ENCODE data around the gene DEXI.
"Not testable (repeated sequence)": the region's sequence is repeated elsewhere in the genome, so short reads cannot be mapped to it uniquely, and the experiment has no call there.

Gene DEXI

DNA sequence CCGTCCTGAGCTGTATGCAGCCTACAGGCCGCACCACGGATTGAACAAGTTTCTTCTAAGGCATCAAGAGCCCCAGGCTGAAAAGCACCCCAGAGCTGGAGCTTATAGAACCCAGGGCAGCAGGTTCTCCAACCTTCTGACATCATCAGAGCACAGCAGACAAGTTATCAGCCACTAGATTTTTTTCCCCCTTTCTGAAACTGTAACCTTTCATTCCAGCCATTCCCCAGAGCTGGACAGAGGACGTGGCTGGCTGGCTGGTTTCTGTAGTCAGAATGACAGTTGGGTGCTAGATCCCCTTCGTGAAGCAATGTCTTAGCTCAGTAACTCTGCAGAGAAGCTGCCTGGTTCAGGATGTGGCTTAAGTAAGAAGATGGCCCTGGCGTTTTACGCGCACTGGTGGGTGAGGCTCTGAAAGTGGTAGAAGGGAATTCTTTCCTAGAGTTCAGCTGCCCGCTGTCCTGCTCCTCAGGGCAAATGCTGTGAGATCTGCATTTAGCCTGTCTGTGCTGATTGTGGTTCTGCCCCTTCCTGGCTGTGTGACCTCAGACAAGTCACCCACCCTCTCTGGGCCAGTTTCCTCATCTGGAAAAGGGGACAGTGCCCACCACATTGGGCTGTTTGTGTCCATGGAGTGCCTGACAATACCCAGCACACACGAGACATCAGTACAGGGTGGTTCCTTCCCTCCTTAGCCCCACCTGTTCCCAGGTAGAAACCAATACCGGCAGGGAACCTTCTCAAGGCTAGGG lies 9.1 kb downstream of the DEXI start:
- Histone ChIP-seq H3K27me3 (ENCODE audit: control insufficient read depth, insufficient read depth, low read length) (no peaks in the 10 kb centered on the region), H3K9me3 (ENCODE audit: control insufficient read depth, insufficient read depth, low read depth, low read length) (no peaks in the 10 kb centered on the region), H3K36me3 (ENCODE audit: control insufficient read depth, insufficient read depth, low read length) (peaks cover 26% of the 10 kb centered on the region), H3K27ac (ENCODE audit: low read depth, low read length) (no peak overlapping the region), H3K4me3 (ENCODE audit: low read depth, low read length) (no peak overlapping the region), H3K9ac (ENCODE audit: low read length) (no peak overlapping the region), H3K4me1 (ENCODE audit: control insufficient read depth, insufficient read depth, low read length) (no peaks in the 10 kb centered on the region)

GRCh38 chr16:10931977-10932632 lies 10.2 kb downstream of the DEXI start:
- H3K9ac ChIP-seq (ENCODE audit: low read length): no peak overlapping the region
- H3K27me3 ChIP-seq (ENCODE audit: control insufficient read depth, insufficient read depth, low read length): no peaks in the 10 kb centered on the region
- no peak overlapping the region for H3K27ac ChIP-seq (ENCODE audit: low read depth, low read length)
- no peaks in the 10 kb centered on the region for H3K9me3 ChIP-seq (ENCODE audit: control insufficient read depth, insufficient read depth, low read depth, low read length)
- H3K36me3 ChIP-seq (ENCODE audit: control insufficient read depth, insufficient read depth, low read length): peaks cover 36% of the 10 kb centered on the region
- H3K4me3 ChIP-seq (ENCODE audit: low read depth, low read length): no peak overlapping the region
- H3K4me1 ChIP-seq (ENCODE audit: control insufficient read depth, insufficient read depth, low read length): no peaks in the 10 kb centered on the region

- Histone ChIP-seq H3K36me3 (ENCODE audit: control insufficient read depth, insufficient read depth, low read length) (peaks cover 37% of the 10 kb centered on the region), H3K9ac (ENCODE audit: low read length) (no peak overlapping the region), H3K4me3 (ENCODE audit: low read depth, low read length) (no peak overlapping the region), H3K9me3 (ENCODE audit: control insufficient read depth, insufficient read depth, low read depth, low read length) (no peaks in the 10 kb centered on the region), H3K27ac (ENCODE audit: low read depth, low read length) (no peak overlapping the region), H3K4me1 (ENCODE audit: control insufficient read depth, insufficient read depth, low read length) (no peaks in the 10 kb centered on the region), H3K27me3 (ENCODE audit: control insufficient read depth, insufficient read depth, low read length) (no peaks in the 10 kb centered on the region)
Measured at GRCh38 chr16:10931134-10931533, 11.1 kb downstream of the DEXI start.

GRCh38 chr16:10930755-10931093 lies 11.5 kb downstream of the DEXI start:
- H3K27me3 ChIP-seq (ENCODE audit: control insufficient read depth, insufficient read depth, low read length): no peaks in the 10 kb centered on the region
- no peaks in the 10 kb centered on the region for H3K4me1 ChIP-seq (ENCODE audit: control insufficient read depth, insufficient read depth, low read length)
- H3K9ac ChIP-seq (ENCODE audit: low read length): no peak overlapping the region
- H3K27ac ChIP-seq (ENCODE audit: low read depth, low read length): no peak overlapping the region
- H3K36me3 ChIP-seq (ENCODE audit: control insufficient read depth, insufficient read depth, low read length): peaks cover 37% of the 10 kb centered on the region
- H3K9me3 ChIP-seq (ENCODE audit: control insufficient read depth, insufficient read depth, low read depth, low read length): no peaks in the 10 kb centered on the region
- no peak overlapping the region for H3K4me3 ChIP-seq (ENCODE audit: low read depth, low read length)

DNA sequence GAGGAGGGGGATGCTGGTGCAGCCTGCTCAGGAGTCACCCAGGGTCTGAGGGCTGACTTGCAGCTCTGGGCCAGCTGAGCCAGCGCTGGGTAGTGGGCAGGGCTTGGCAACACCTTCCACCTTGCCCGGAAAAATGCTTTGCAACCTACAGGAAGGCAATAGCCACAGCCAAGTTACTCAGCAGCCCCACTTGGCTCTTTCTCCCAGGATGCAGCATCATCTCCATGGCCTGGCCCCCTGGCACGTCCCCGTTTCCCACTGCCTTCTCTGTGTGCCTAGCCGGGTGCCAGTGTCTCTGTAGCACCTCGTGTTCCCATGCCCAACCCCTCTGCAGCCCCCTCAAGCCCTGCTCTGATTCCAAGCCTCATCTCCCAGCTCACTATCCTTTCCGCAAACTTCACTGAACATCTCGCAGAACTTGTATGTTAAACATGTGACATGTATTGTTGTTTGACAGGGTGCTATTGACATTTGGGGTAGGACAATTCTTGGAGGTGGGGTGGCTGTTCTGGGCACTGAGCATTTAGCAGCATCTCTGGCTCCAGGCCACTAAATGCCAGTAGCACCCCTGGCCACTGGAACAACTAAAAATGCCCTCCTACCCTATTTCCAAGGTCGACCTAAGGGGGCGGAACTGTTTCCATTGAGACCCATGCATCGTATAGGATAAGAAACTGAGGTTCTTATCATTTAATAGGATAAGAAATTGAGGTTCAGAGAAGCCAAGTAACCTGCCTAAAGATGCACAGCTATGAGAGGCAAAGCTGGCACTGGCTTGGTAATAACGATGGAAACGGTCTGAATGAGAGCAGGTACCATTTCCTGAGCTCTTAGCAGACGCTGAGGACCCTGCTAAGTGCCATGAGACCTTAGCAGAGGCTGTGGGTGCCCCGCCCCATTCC lies 12.2 kb downstream of the DEXI start:
- H3K4me3 ChIP-seq (ENCODE audit: low read depth, low read length): no peak overlapping the region

DNA sequence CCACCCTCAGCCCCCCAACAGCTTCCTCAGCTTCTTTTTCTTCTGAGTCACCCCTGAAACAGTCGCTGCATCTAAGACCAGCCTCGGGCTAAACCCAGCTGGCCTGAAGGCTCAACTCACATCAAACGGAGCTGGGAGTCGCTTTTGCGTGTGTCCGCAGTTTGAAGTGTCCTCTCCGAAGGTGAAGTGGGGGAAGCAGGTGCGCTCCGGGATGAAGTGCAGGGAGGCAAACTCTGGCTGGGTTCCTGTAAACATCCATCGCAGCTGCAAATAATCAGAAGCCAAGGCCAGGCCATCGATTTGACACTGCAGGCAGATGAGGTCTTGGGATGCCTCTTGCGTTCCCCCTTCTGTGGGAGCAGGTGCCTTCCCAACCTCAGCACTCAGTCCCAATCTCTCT lies 13.2 kb downstream of the DEXI start:
- not testable (repeated sequence) for H3K27ac ChIP-seq (ENCODE audit: low read depth, low read length); H3K9me3 ChIP-seq (ENCODE audit: control insufficient read depth, insufficient read depth, low read depth, low read length); H3K4me1 ChIP-seq (ENCODE audit: control insufficient read depth, insufficient read depth, low read length); H3K4me3 ChIP-seq (ENCODE audit: low read depth, low read length); H3K27me3 ChIP-seq (ENCODE audit: control insufficient read depth, insufficient read depth, low read length); H3K9ac ChIP-seq (ENCODE audit: low read length)
- peaks cover 37% of the 10 kb centered on the region for H3K36me3 ChIP-seq (ENCODE audit: control insufficient read depth, insufficient read depth, low read length)

More for the DNA sequence above, 12.2 kb downstream of the DEXI start:
- Histone ChIP-seq H3K27me3 (ENCODE audit: control insufficient read depth, insufficient read depth, low read length) (no peaks in the 10 kb centered on the region), H3K9me3 (ENCODE audit: control insufficient read depth, insufficient read depth, low read depth, low read length) (no peaks in the 10 kb centered on the region), H3K36me3 (ENCODE audit: control insufficient read depth, insufficient read depth, low read length) (peaks cover 37% of the 10 kb centered on the region), H3K4me1 (ENCODE audit: control insufficient read depth, insufficient read depth, low read length) (no peaks in the 10 kb centered on the region), H3K27ac (ENCODE audit: low read depth, low read length) (no peak overlapping the region), H3K9ac (ENCODE audit: low read length) (no peak overlapping the region)

GRCh38 chr16:10927497-10928112 lies 14.7 kb downstream of the DEXI start:
- H3K9ac ChIP-seq (ENCODE audit: low read length): no peak overlapping the region
- no peak overlapping the region for H3K4me3 ChIP-seq (ENCODE audit: low read depth, low read length)
- no peak overlapping the region for H3K27ac ChIP-seq (ENCODE audit: low read depth, low read length)

DNA sequence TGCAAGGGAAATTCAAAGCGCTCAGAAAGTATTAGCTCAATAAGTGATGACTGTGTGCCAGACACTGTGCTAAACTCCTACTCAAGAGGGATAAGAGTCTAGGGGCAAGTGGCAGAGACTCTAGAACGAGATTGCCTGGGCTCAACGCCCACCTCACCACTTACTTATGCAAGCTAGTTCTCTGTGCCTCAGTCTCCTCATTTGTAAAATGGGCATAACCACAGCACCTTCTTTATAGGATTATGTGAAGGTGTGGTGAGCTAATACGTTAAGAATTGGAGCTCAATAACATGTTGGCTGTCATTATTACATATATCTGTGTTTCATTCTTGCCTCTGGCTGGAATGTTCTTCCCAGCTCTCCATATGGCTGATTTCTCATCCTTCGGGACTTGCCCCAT lies 15.4 kb downstream of the DEXI start:
- Histone ChIP-seq H3K36me3 (ENCODE audit: control insufficient read depth, insufficient read depth, low read length) (peaks cover 26% of the 10 kb centered on the region), H3K27ac (ENCODE audit: low read depth, low read length) (no peak overlapping the region)

More at GRCh38 chr16:10927497-10928112, 14.7 kb downstream of the DEXI start:
- Histone ChIP-seq H3K36me3 (ENCODE audit: control insufficient read depth, insufficient read depth, low read length) (peaks cover 26% of the 10 kb centered on the region), H3K27me3 (ENCODE audit: control insufficient read depth, insufficient read depth, low read length) (no peaks in the 10 kb centered on the region), H3K4me1 (ENCODE audit: control insufficient read depth, insufficient read depth, low read length) (peaks cover 2% of the 10 kb centered on the region; the same call in 1 of the 2 replicates), H3K9me3 (ENCODE audit: control insufficient read depth, insufficient read depth, low read depth, low read length) (no peaks in the 10 kb centered on the region)

DNA sequence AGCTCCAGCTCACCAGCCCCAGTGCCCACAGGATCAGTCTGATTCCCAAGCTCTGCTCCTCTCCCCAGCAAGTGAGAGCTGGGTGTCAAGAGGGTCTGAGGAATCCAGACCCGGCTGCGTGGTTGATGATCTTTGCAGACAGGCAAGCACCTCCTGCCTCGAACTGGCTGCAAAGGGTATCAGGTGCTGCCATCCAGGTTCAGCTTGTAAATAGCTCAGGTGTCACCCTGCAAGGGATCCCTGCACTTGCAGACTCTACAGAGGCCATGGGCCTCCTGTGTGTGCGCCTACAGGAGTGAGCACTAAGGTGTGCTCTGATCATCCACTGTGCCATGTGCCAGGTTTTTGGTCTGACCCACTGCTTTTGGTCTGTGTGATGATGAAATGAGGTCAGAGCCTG lies 16.2 kb downstream of the DEXI start:
- no peak overlapping the region for H3K4me3 ChIP-seq (ENCODE audit: low read depth, low read length)
- no peak overlapping the region for H3K9ac ChIP-seq (ENCODE audit: low read length)
- H3K27me3 ChIP-seq (ENCODE audit: control insufficient read depth, insufficient read depth, low read length): no peaks in the 10 kb centered on the region
- peaks cover 2% of the 10 kb centered on the region; the same call in 1 of the 2 replicates for H3K4me1 ChIP-seq (ENCODE audit: control insufficient read depth, insufficient read depth, low read length)
- H3K9me3 ChIP-seq (ENCODE audit: control insufficient read depth, insufficient read depth, low read depth, low read length): no peaks in the 10 kb centered on the region
- H3K36me3 ChIP-seq (ENCODE audit: control insufficient read depth, insufficient read depth, low read length): peaks cover 26% of the 10 kb centered on the region
- H3K27ac ChIP-seq (ENCODE audit: low read depth, low read length): no peak overlapping the region

More for the DNA sequence above, 15.4 kb downstream of the DEXI start:
- H3K9ac ChIP-seq (ENCODE audit: low read length): no peak overlapping the region
- no peaks in the 10 kb centered on the region for H3K9me3 ChIP-seq (ENCODE audit: control insufficient read depth, insufficient read depth, low read depth, low read length)
- H3K4me3 ChIP-seq (ENCODE audit: low read depth, low read length): no peak overlapping the region
- H3K27me3 ChIP-seq (ENCODE audit: control insufficient read depth, insufficient read depth, low read length): no peaks in the 10 kb centered on the region
- H3K4me1 ChIP-seq (ENCODE audit: control insufficient read depth, insufficient read depth, low read length): peaks cover 2% of the 10 kb centered on the region; the same call in 1 of the 2 replicates

- not testable (repeated sequence) for H3K9ac ChIP-seq (ENCODE audit: low read length); H3K9me3 ChIP-seq (ENCODE audit: control insufficient read depth, insufficient read depth, low read depth, low read length); H3K27ac ChIP-seq (ENCODE audit: low read depth, low read length); H3K4me3 ChIP-seq (ENCODE audit: low read depth, low read length); H3K27me3 ChIP-seq (ENCODE audit: control insufficient read depth, insufficient read depth, low read length); H3K4me1 ChIP-seq (ENCODE audit: control insufficient read depth, insufficient read depth, low read length)
- peaks cover 26% of the 10 kb centered on the region for H3K36me3 ChIP-seq (ENCODE audit: control insufficient read depth, insufficient read depth, low read length)
Measured at GRCh38 chr16:10925285-10925684, 17.0 kb downstream of the DEXI start.

Data from HUES6 (cell line).